CD4-positive, alpha-beta T cell (primary cell): ENCODE results near the gene DGKI. TPM values are rescaled to one million over a fixed set of nuclear protein-coding genes. Genes with fewer than 3 reads are reported as not detected.

Experiments used
- ATAC-seq: fragments of 200-7000 bp; cut with Tn5 transposase; one replicate; pipeline ENCODE4 v1.10.0; 2022; ENCODE audit warnings: mild to moderate bottlenecking; ENCODE audit not compliant: poor library complexity
- CTCF ChIA-PET: fragments of 350-600 bp; sonication (Branson Sonifier 250); formaldehyde crosslinking; loops from one replicate; lab custom pipeline; 2021; ENCODE audit warnings: antibody characterized with exemption, inconsistent platforms; lab: Charles Lee
- POLR2A ChIA-PET: fragments of 350-600 bp; sonication (Branson Sonifier 250); formaldehyde crosslinking; loops from one replicate; lab custom pipeline; 2021; ENCODE audit warnings: antibody characterized with exemption, inconsistent platforms; lab: Charles Lee
- DNase-seq, 14 experiments: peaks; one replicate each; pipeline ENCODE4 v3.0.0-alpha.2; 2013 to 2020; ENCODE audit warnings: mixed read lengths in 2 of 14
- H3K27ac ChIP-seq, 2 donors: one replicate each; pipeline versions ENCODE4 v1.5.1 to v1.7.0; 2013; ENCODE audit warnings: low read length in 2 of 2, low read depth in 1 of 2, mild to moderate bottlenecking in 1 of 2
- H3K27me3 ChIP-seq, 2 experiments: 1 replicate in 1 of 2; 2 replicates in 1 of 2; pipeline versions ENCODE4 v1.6.1 to v1.7.0; 2013; ENCODE audit warnings: low read length in 2 of 2, control low read depth in 1 of 2, mild to moderate bottlenecking in 1 of 2, moderate library complexity in 1 of 2; ENCODE audit not compliant: insufficient read depth in 2 of 2, control insufficient read depth in 1 of 2
- H3K36me3 ChIP-seq: one replicate; pipeline ENCODE4 v1.6.1; 2013; ENCODE audit warnings: low read length, control low read depth; ENCODE audit not compliant: insufficient read depth
- H3K4me1 ChIP-seq: one replicate; pipeline ENCODE4 v1.6.1; 2013; ENCODE audit warnings: low read length, control low read depth; ENCODE audit not compliant: insufficient read depth
- H3K4me3 ChIP-seq: one replicate; pipeline ENCODE4 v1.5.1; 2013; ENCODE audit warnings: mild to moderate bottlenecking, low read length, moderate library complexity
- H3K9me3 ChIP-seq, 2 experiments: 1 replicate in 1 of 2; 2 replicates in 1 of 2; pipeline versions ENCODE4 v1.6.1 to v1.7.0; 2013; ENCODE audit warnings: low read length in 2 of 2, mild to moderate bottlenecking in 2 of 2, control low read depth in 1 of 2, moderate library complexity in 1 of 2; ENCODE audit not compliant: control insufficient read depth in 1 of 2, insufficient read depth in 1 of 2
- H3K27ac Mint-ChIP-seq: one replicate; pipeline ENCODE4 v1.8.0; 2020; ENCODE audit warnings: mixed read lengths
- H3K27me3 Mint-ChIP-seq: one replicate; pipeline ENCODE4 v1.8.0; 2021; ENCODE audit warnings: mixed read lengths
- H3K36me3 Mint-ChIP-seq: one replicate; pipeline ENCODE4 v1.8.0; 2021; ENCODE audit warnings: low read depth, mixed read lengths
- H3K4me1 Mint-ChIP-seq: one replicate; pipeline ENCODE4 v1.8.0; 2021; ENCODE audit warnings: low read depth, mixed read lengths
- H3K4me3 Mint-ChIP-seq: one replicate; pipeline ENCODE4 v1.8.0; 2020; ENCODE audit warnings: mild to moderate bottlenecking, mixed read lengths
- H3K9me3 Mint-ChIP-seq: one replicate; pipeline ENCODE4 v1.8.0; 2020; ENCODE audit warnings: mixed read lengths
- intact Hi-C, 2 experiments: fragments of 100-400 bp; cut with DNase I in 1 of 2; cut with micrococcal nuclease in 1 of 2; formaldehyde crosslinking; loops; one replicate each; pipeline versions ENCODE4 v1.15.1 to v1.9.0; 2023 to 2025; cut with DNase I, micrococcal nuclease
- total RNA-seq, 174 experiments: library from RNA in 2 of 174; stranded (reverse) in 2 of 174; gene quantifications; one replicate each; pipeline ENCODE4 v1.2.3 and lab custom pipeline; 2021 to 2026
- TF ChIP-seq, protein P1 (sequence below): fragments of 200-600 bp; IDR thresholded peaks from one replicate; pipeline ENCODE4 v1.8.0; 2022; ENCODE audit warnings: antibody characterized with exemption, mild to moderate bottlenecking

DGKI gene
- total RNA-seq, 2 experiments from 2014 or later = not detected

GRCh38 chr7:137395420-137395819, 451.4 kb downstream of the DGKI start:
- no peaks in the 10 kb centered on the region for H3K4me1 Mint-ChIP-seq
- Histone ChIP-seq H3K27ac (no peak overlapping the region), H3K36me3 (no peaks in the 10 kb centered on the region), H3K4me3 (no peak overlapping the region), H3K27me3 (no peaks in the 10 kb centered on the region), H3K4me1 (no peaks in the 10 kb centered on the region), H3K9me3 (peaks cover 0 to 12% of the 10 kb centered on the region in 2 experiments)
- H3K27ac Mint-ChIP-seq = no peak overlapping the region
- peaks cover 3% of the 10 kb centered on the region for H3K9me3 Mint-ChIP-seq
- TF ChIP-seq, protein P1, sequence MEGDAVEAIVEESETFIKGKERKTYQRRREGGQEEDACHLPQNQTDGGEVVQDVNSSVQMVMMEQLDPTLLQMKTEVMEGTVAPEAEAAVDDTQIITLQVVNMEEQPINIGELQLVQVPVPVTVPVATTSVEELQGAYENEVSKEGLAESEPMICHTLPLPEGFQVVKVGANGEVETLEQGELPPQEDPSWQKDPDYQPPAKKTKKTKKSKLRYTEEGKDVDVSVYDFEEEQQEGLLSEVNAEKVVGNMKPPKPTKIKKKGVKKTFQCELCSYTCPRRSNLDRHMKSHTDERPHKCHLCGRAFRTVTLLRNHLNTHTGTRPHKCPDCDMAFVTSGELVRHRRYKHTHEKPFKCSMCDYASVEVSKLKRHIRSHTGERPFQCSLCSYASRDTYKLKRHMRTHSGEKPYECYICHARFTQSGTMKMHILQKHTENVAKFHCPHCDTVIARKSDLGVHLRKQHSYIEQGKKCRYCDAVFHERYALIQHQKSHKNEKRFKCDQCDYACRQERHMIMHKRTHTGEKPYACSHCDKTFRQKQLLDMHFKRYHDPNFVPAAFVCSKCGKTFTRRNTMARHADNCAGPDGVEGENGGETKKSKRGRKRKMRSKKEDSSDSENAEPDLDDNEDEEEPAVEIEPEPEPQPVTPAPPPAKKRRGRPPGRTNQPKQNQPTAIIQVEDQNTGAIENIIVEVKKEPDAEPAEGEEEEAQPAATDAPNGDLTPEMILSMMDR = no peak
- CTCF ChIA-PET = no interaction called here
- ATAC-seq (no peak), DNase-seq (no peak)
- POLR2A ChIA-PET = no interaction called here
- H3K36me3 Mint-ChIP-seq = no peaks in the 10 kb centered on the region
- no peaks in the 10 kb centered on the region for H3K27me3 Mint-ChIP-seq
- no peak overlapping the region for H3K4me3 Mint-ChIP-seq
- intact Hi-C loops = no loop called here

DNA sequence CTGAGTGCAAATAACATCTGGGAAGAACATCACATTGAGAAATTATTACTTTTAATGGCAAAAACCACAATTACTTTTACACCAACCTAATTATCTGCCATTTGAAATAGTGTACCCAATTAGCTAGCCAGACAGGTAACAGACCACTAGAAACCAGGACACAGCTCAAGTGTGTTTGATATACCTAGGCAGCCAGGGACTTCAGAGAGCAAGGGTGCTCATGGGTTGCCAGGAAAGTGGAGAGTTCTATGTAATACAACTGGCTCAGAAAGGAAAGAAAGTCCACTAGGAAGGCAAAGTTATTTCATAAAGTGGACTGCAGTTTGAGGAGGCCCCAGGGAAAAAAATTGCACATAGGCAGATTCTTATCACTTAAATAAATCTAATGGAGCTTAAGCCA, 453.2 kb downstream of the DGKI start:
- H3K27ac Mint-ChIP-seq = no peak overlapping the region

DNA sequence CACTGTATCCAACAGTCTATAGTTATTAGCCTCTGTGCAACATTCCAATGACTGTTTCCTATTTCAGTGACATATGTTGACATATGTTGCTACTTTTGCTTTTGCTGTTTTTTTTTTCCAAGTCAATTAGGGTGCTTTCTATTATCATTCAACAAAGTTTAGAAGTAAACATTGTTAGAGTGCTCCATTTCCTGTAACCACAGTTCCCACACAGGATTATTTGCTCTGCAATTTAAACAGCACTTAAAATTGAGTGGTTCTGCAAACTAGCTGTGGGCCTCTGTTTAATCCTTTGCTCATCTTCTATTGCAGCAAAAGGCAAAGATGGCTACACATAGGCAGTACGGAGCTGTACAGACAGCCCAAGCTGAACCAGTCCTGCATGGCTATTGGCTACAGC, 456.7 kb downstream of the DGKI start:
- CTCF ChIA-PET = no interaction called here
- Histone ChIP-seq H3K36me3 (no peaks in the 10 kb centered on the region), H3K4me3 (no peak overlapping the region), H3K4me1 (no peaks in the 10 kb centered on the region), H3K27ac (no peak overlapping the region), H3K9me3 (peaks cover 0 to under 1% of the 10 kb centered on the region in 2 experiments), H3K27me3 (no peaks in the 10 kb centered on the region)
- no peaks in the 10 kb centered on the region for H3K27me3 Mint-ChIP-seq
- POLR2A ChIA-PET = no interaction called here
- intact Hi-C loops = no loop called here
- no peak overlapping the region for H3K27ac Mint-ChIP-seq
- ATAC-seq (no peak), DNase-seq (no peak)
- H3K4me3 Mint-ChIP-seq = no peak overlapping the region
- H3K9me3 Mint-ChIP-seq = peaks cover 3% of the 10 kb centered on the region
- H3K4me1 Mint-ChIP-seq = no peaks in the 10 kb centered on the region
- H3K36me3 Mint-ChIP-seq = no peaks in the 10 kb centered on the region
- TF ChIP-seq, protein P1 = no peak

More for the DNA sequence above, 453.2 kb downstream of the DGKI start:
- H3K36me3 ChIP-seq = no peaks in the 10 kb centered on the region
- no peaks in the 10 kb centered on the region for H3K27me3 Mint-ChIP-seq
- H3K9me3 ChIP-seq = peaks cover 0 to 12% of the 10 kb centered on the region in 2 experiments
- ATAC-seq (no peak), DNase-seq (no peak)
- H3K36me3 Mint-ChIP-seq = no peaks in the 10 kb centered on the region
- no peak overlapping the region for H3K27ac ChIP-seq
- H3K9me3 Mint-ChIP-seq = peaks cover 3% of the 10 kb centered on the region
- no peak overlapping the region for H3K4me3 Mint-ChIP-seq
- CTCF ChIA-PET = interaction anchor here (0.9 kb wide), 1 partner anchor 9 kb away, joined by 3 read pairs; no protein-coding TSS in a partner anchor
- intact Hi-C loops = no loop called here
- H3K27me3 ChIP-seq = no peaks in the 10 kb centered on the region
- no peaks in the 10 kb centered on the region for H3K4me1 ChIP-seq
- POLR2A ChIA-PET = no interaction called here
- no peak overlapping the region for H3K4me3 ChIP-seq
- TF ChIP-seq, protein P1 = no peak
- H3K4me1 Mint-ChIP-seq = no peaks in the 10 kb centered on the region
